ENCODE measurements around the gene ENG. TPM values are rescaled to one million over a fixed set of nuclear protein-coding genes. Genes with fewer than 3 reads are reported as not detected.

ENG gene
- polyA plus RNA-seq, 1 of the 3 experiments (the other 2 are of a cell fraction), result 18.8 TPM

GRCh38 chr9:127853312-127854183, 910 bp downstream of the ENG start:
- Histone ChIP-seq H2AFZ (ENCODE audit: low read depth) (peak overlapping the region; percentile 60; the same call in 1 of the 2 replicates), H3K9me2 (no peaks in the 10 kb centered on the region), H3K36me3 (replicated peaks in 1 of 2; ENCODE audit: control insufficient read depth in 1 of 2, insufficient read depth in 2 of 2, low read length in 1 of 2) (peaks cover 0 to 12% of the 10 kb centered on the region in 2 experiments), H3K27me3 (ENCODE audit: insufficient read depth) (no peaks in the 10 kb centered on the region), H3K27ac (ENCODE audit: low read depth in 2 of 2, low read length in 1 of 2) (peak overlapping the region; percentile 58 to 86; a peak in 3 of 4 replicates), H3K9ac (peak overlapping the region; percentile 70), H3K4me3 (ENCODE audit: low read depth in 2 of 2, low read length in 1 of 2) (peak overlapping the region; percentile 62 to 81), H3K9me3 (peaks cover 7% of the 10 kb centered on the region; the same call in 1 of the 2 replicates), H3K79me2 (ENCODE audit: insufficient read depth) (peaks cover 57% of the 10 kb centered on the region), H4K20me1 (ENCODE audit: insufficient read depth) (no peaks in the 10 kb centered on the region), H3K4me1 (ENCODE audit: control insufficient read depth in 1 of 2, insufficient read depth in 2 of 2, low read depth in 1 of 2, low read length in 1 of 2) (peaks cover 6 to 28% of the 10 kb centered on the region in 2 experiments; a peak in 2 of 4 replicates), H3F3A (replicated peaks; ENCODE audit: insufficient read depth) (no peaks in the 10 kb centered on the region), H3K4me2 (peak overlapping the region; percentile 96)
- ChIA-PET POLR2A (interaction anchor here (0.9 to 1.8 kb wide), 4 partner anchors 10 to 192 kb away, joined by 3 to 5 read pairs (median 3); no protein-coding TSS in a partner anchor), CTCF (interaction anchor here (0.7 to 10.9 kb wide), 16 partner anchors 10 to 267 kb away, joined by 3 to 116 read pairs (median 4); partner anchors contain the start of gene TOR2A)
- TF ChIP-seq TCF12 (IDR thresholded peaks at IDR 0.05), result no peak
- TF ChIP-seq POLR2AphosphoS5 (IDR thresholded peaks at IDR 0.05; ENCODE audit: low read depth, low read length), result no peak
- no peak for TF ChIP-seq EP300 (IDR thresholded peaks at IDR 0.05; ENCODE audit: borderline replicate concordance in 1 of 2, low read depth in 1 of 2, low read length in 1 of 2)
- no peak for TF ChIP-seq YY1 (IDR thresholded peaks at IDR 0.05; ENCODE audit: low read depth)
- no peak for TF ChIP-seq RFX5 (IDR thresholded peaks at IDR 0.05; ENCODE audit: low read length)
- no peak for TF ChIP-seq CHD2 (IDR thresholded peaks at IDR 0.05; ENCODE audit: low read length, partially characterized antibody)
- TF ChIP-seq, protein P1, sequence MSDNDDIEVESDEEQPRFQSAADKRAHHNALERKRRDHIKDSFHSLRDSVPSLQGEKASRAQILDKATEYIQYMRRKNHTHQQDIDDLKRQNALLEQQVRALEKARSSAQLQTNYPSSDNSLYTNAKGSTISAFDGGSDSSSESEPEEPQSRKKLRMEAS (IDR thresholded peaks at IDR 0.05; ENCODE audit: low read depth), result no peak
- TF ChIP-seq RCOR1 (IDR thresholded peaks at IDR 0.05; ENCODE audit: low read length), result peak; percentile 49; the same call in 1 of the 2 replicates
- peak; percentile 74 for DNase-seq
- WGBS (ENCODE audit: low lambda C conversion rate), result 60% methylated on average over 12 of the region's 13 CpGs

- POLR2A ChIA-PET, result no interaction called here
- peaks cover 64% of the 10 kb centered on the region for H3K79me2 ChIP-seq (ENCODE audit: insufficient read depth)
- TF ChIP-seq RAD21 (IDR thresholded peaks at IDR 0.05; ENCODE audit: low read length) (no peak), USF1 (IDR thresholded peaks at IDR 0.05; ENCODE audit: borderline replicate concordance, low read depth) (no peak), TCF12 (IDR thresholded peaks at IDR 0.05) (no peak), POLR2AphosphoS5 (IDR thresholded peaks at IDR 0.05; ENCODE audit: low read depth, low read length) (no peak), FOXM1 (IDR thresholded peaks at IDR 0.05; ENCODE audit: low read depth) (no peak), RCOR1 (IDR thresholded peaks at IDR 0.05; ENCODE audit: low read length) (no peak), GATA2 (CRISPR knock-in tag; IDR thresholded peaks at IDR 0.05) (no peak), ELF1 (IDR thresholded peaks at IDR 0.05) (no peak), PBX3 (IDR thresholded peaks at IDR 0.05) (no peak), FOSL2 (IDR thresholded peaks at IDR 0.05; ENCODE audit: borderline replicate concordance, low read depth) (no peak), SMC3 (IDR thresholded peaks at IDR 0.05; ENCODE audit: low read depth, low read length) (no peak), EP300 (IDR thresholded peaks at IDR 0.05; ENCODE audit: borderline replicate concordance in 1 of 2, low read depth in 1 of 2, low read length in 1 of 2) (no peak), FOXJ3 (CRISPR knock-in tag; IDR thresholded peaks at IDR 0.05) (no peak), GABPA (IDR thresholded peaks at IDR 0.05; ENCODE audit: low read depth) (no peak), USF2 (IDR thresholded peaks at IDR 0.05; ENCODE audit: borderline replicate concordance, low read depth, low read length) (no peak), TEAD4 (IDR thresholded peaks at IDR 0.05; ENCODE audit: borderline replicate concordance, insufficient read depth) (no peak), RFX5 (IDR thresholded peaks at IDR 0.05; ENCODE audit: low read length) (no peak)
- TF ChIP-seq, protein P1 (IDR thresholded peaks at IDR 0.05; ENCODE audit: low read depth), result no peak
These were observed 1.6 kb downstream of the ENG start for GRCh38 chr9:127852829-127853228.

More at GRCh38 chr9:127852829-127853228, 1.6 kb downstream of the ENG start:
- Histone ChIP-seq H3K4me1 (ENCODE audit: control insufficient read depth in 1 of 2, insufficient read depth in 2 of 2, low read depth in 1 of 2, low read length in 1 of 2) (peaks cover 6 to 22% of the 10 kb centered on the region in 2 experiments; a peak in 2 of 4 replicates), H3K27me3 (ENCODE audit: insufficient read depth) (no peaks in the 10 kb centered on the region), H3K4me2 (peak overlapping the region; percentile 96), H3K27ac (ENCODE audit: low read depth in 2 of 2, low read length in 1 of 2) (no peak overlapping the region), H3K9me3 (peaks cover 7% of the 10 kb centered on the region; the same call in 1 of the 2 replicates), H2AFZ (ENCODE audit: low read depth) (no peak overlapping the region), H3K9me2 (no peaks in the 10 kb centered on the region), H3K9ac (peak overlapping the region; percentile 70; the same call in 1 of the 2 replicates), H3F3A (replicated peaks; ENCODE audit: insufficient read depth) (no peaks in the 10 kb centered on the region), H3K4me3 (ENCODE audit: low read depth in 2 of 2, low read length in 1 of 2) (peak overlapping the region in 1 of 2 experiments; percentile 81; a peak in 1 of 4 replicates), H4K20me1 (ENCODE audit: insufficient read depth) (no peaks in the 10 kb centered on the region), H3K36me3 (replicated peaks in 1 of 2; ENCODE audit: control insufficient read depth in 1 of 2, insufficient read depth in 2 of 2, low read length in 1 of 2) (peaks cover 0 to 17% of the 10 kb centered on the region in 2 experiments)
- 96% methylated on average over 7 of the region's 9 CpGs for WGBS (ENCODE audit: low lambda C conversion rate)
- DNase-seq, result no peak
- CTCF ChIA-PET, result interaction anchor here (0.7 to 10.9 kb wide), 10 partner anchors 10 to 266 kb away, joined by 3 to 116 read pairs (median 5); partner anchors contain the start of gene TOR2A

Measured in SK-N-SH (cell line).